Vagina (tissue), 2 donors: Measurements from ENCODE around the gene LPCAT1.

Experiments
- POLR2A ChIP-seq, 2 donors: fragments of 450-650 bp; IDR thresholded peaks; one replicate each; pipeline ENCODE4 v1.6.1; 2017; ENCODE audit warnings: antibody characterized with exemption in 2 of 2, mild to moderate bottlenecking in 2 of 2, moderate library complexity in 2 of 2
- POLR2AphosphoS5 ChIP-seq, 2 donors: sonication (generic); formaldehyde crosslinking; IDR thresholded peaks; one replicate each; pipeline ENCODE4 v1.9.0; 2017; ENCODE audit warnings: antibody characterized with exemption in 2 of 2, mild to moderate bottlenecking in 2 of 2, low read depth in 1 of 2; ENCODE audit not compliant: insufficient read depth in 1 of 2
- TF ChIP-seq, protein P1 (sequence below), 3 experiments: fragments of 450-650 bp in 2 of 3; fragments of 200-600 bp in 1 of 3; sonication (generic) in 1 of 3; IDR thresholded peaks; one replicate each; pipeline ENCODE4 v1.5.1; 2017 to 2019; ENCODE audit warnings: antibody characterized with exemption in 3 of 3, mild to moderate bottlenecking in 2 of 3, moderate library complexity in 2 of 3

DNA sequence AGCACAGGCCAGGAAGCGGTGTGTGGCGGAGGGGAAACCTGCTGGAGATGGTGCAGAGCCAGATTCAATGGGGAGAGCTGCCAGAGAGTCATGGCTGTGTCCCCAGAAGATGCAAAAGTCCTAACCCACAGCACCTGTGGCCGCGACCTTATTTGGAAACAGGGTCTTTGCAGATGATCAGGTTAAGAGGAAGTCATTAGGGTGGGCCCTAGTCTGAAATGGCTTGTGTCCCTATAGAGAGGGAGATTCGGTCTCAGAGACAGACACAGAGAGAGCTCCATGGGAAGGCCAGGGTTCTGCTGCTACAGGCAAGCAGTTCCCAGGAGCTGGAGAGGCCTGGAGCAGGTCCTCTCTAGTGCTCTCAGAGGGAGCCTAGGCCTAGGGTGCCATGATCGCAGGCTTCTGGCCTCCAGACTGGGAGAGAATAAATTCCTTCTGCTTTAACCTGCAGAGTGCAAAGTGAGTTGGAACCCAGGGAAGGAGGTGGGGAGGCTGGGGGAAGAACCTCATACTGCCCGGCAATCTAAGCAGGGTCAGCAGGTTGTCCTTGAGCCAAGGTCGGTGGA is 1.9 kb upstream of the LPCAT1 start:
- TF ChIP-seq, protein P1, sequence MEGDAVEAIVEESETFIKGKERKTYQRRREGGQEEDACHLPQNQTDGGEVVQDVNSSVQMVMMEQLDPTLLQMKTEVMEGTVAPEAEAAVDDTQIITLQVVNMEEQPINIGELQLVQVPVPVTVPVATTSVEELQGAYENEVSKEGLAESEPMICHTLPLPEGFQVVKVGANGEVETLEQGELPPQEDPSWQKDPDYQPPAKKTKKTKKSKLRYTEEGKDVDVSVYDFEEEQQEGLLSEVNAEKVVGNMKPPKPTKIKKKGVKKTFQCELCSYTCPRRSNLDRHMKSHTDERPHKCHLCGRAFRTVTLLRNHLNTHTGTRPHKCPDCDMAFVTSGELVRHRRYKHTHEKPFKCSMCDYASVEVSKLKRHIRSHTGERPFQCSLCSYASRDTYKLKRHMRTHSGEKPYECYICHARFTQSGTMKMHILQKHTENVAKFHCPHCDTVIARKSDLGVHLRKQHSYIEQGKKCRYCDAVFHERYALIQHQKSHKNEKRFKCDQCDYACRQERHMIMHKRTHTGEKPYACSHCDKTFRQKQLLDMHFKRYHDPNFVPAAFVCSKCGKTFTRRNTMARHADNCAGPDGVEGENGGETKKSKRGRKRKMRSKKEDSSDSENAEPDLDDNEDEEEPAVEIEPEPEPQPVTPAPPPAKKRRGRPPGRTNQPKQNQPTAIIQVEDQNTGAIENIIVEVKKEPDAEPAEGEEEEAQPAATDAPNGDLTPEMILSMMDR (IDR thresholded peaks at IDR 0.05) = no peak
- TF ChIP-seq POLR2A (IDR thresholded peaks at IDR 0.05) = no peak
- no peak for TF ChIP-seq POLR2AphosphoS5 (IDR thresholded peaks at IDR 0.05; ENCODE audit: insufficient read depth in 1 of 2, low read depth in 1 of 2)
